GM19099 (cell line): ENCODE data around the gene PIK3R6.

Source experiments
- POLR2A ChIP-seq: IDR thresholded peaks from 3 replicates; pipeline ENCODE4 v1.6.1; 2011; ENCODE audit warnings: low read depth; ENCODE audit not compliant: insufficient read length; ENCODE audit errors: extremely low read depth

The PIK3R6 gene

GRCh38 chr17:8832711-8833352, 34.6 kb downstream of the PIK3R6 start:
- no peak for TF ChIP-seq POLR2A

- no peak for TF ChIP-seq POLR2A
Measured at GRCh38 chr17:8831234-8831849, 36.1 kb downstream of the PIK3R6 start.

GRCh38 chr17:8830141-8830540, 37.3 kb downstream of the PIK3R6 start:
- no peak for TF ChIP-seq POLR2A

GRCh38 chr17:8829036-8829941, 38.2 kb downstream of the PIK3R6 start:
- TF ChIP-seq POLR2A, result no peak

- no peak for TF ChIP-seq POLR2A
Measured at GRCh38 chr17:8828517-8828875, 39.0 kb downstream of the PIK3R6 start.

- no peak for TF ChIP-seq POLR2A
Measured at GRCh38 chr17:8826808-8827435, 40.6 kb downstream of the PIK3R6 start.

GRCh38 chr17:8825802-8826201, 41.7 kb downstream of the PIK3R6 start:
- TF ChIP-seq POLR2A, result no peak

- no peak for TF ChIP-seq POLR2A
Measured at GRCh38 chr17:8823279-8823678, 44.2 kb downstream of the PIK3R6 start.

GRCh38 chr17:8822401-8823035, 45.0 kb downstream of the PIK3R6 start:
- no peak for TF ChIP-seq POLR2A

- no peak for TF ChIP-seq POLR2A
Measured at GRCh38 chr17:8821446-8822105, 45.9 kb downstream of the PIK3R6 start.

GRCh38 chr17:8820311-8821010, 47.0 kb downstream of the PIK3R6 start:
- no peak for TF ChIP-seq POLR2A

GRCh38 chr17:8818654-8819330, 48.7 kb downstream of the PIK3R6 start:
- no peak for TF ChIP-seq POLR2A

- TF ChIP-seq POLR2A, result no peak
Measured at GRCh38 chr17:8818047-8818446, 49.4 kb downstream of the PIK3R6 start.
